Nephron progenitor cell (in vitro differentiated cells): ENCODE measurements around the gene LCN1.

Experiments
- DNase-seq: peaks from one replicate; pipeline ENCODE4 v3.0.0; 2021
- H3K27ac Mint-ChIP-seq: 2 replicates; pipeline ENCODE4 v1.8.0; 2021; ENCODE audit warnings: mild to moderate bottlenecking, moderate library complexity, mixed read lengths
- H3K27me3 Mint-ChIP-seq: 2 replicates; pipeline ENCODE4 v1.8.0; 2021; ENCODE audit warnings: mild to moderate bottlenecking, low read depth, mixed read lengths; ENCODE audit not compliant: poor library complexity
- H3K36me3 Mint-ChIP-seq: 2 replicates; pipeline ENCODE4 v1.8.0; 2021; ENCODE audit warnings: low read depth, mixed read lengths
- H3K4me1 Mint-ChIP-seq: 2 replicates; pipeline ENCODE4 v1.8.0; 2021; ENCODE audit warnings: mixed read lengths
- H3K4me3 Mint-ChIP-seq: 2 replicates; pipeline ENCODE4 v1.8.0; 2021; ENCODE audit warnings: mild to moderate bottlenecking, moderate library complexity, mixed read lengths
- H3K9me3 Mint-ChIP-seq: 2 replicates; pipeline ENCODE4 v1.8.0; 2021; ENCODE audit warnings: mild to moderate bottlenecking, moderate library complexity, mixed read lengths
- TF ChIP-seq, protein P1 (sequence below): fragments of 200-600 bp; sonication (generic); IDR thresholded peaks from 2 replicates; pipeline ENCODE4 v1.5.0; 2021; ENCODE audit warnings: antibody characterized with exemption

LCN1 gene

DNA sequence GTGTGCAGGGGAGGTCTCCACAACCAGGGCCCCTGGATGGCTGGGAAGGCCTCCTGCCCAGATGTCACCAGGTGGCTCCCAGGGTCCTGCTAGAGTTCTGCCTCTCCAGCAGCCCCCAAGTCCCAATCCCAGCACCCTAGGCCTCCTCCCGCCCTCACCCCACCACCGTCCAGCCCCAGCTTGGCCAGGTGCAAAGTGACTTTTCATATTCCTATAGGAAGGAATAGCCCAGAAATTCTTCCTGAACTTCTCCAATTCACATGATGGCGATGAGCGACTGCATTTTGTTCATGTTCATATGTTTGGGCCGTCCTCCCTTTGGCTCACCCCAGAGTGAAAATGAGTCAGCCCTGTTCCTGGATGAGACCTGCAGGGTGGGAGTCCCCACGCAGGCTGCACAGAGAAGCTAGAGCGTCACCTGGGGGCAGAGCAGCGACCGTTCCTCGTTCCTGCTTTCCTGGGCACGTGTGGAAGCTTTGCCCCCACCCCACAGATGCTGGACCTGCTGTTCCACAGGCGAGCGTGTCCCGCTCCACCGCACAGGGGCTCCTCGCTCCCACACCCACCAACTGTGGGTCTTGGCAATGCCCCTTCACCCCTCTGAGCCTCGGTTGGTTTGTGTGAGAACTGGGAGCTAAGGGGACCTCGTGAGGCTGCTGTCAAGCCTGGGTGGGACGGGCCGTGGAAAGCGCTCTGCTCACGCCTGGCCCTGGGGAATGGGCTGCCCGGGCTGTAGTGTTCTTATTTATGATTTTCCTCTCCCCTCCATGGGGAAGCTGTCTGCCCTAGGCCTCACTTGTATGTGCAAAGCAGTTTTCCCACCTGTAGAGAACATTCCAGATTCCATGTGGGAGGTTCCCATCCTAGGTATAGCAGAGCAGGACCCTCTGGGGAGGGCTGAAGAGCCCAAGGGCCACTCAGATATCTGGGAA is 13.9 kb upstream of the LCN1 start:
- H3K27ac Mint-ChIP-seq = no peak overlapping the region
- H3K36me3 Mint-ChIP-seq = peaks cover 32% of the 10 kb centered on the region
- H3K9me3 Mint-ChIP-seq = peaks cover 29% of the 10 kb centered on the region
- no peak for DNase-seq
- peaks cover 3% of the 10 kb centered on the region for H3K27me3 Mint-ChIP-seq
- H3K4me1 Mint-ChIP-seq = peaks cover 45% of the 10 kb centered on the region
- H3K4me3 Mint-ChIP-seq = no peak overlapping the region
- TF ChIP-seq, protein P1, sequence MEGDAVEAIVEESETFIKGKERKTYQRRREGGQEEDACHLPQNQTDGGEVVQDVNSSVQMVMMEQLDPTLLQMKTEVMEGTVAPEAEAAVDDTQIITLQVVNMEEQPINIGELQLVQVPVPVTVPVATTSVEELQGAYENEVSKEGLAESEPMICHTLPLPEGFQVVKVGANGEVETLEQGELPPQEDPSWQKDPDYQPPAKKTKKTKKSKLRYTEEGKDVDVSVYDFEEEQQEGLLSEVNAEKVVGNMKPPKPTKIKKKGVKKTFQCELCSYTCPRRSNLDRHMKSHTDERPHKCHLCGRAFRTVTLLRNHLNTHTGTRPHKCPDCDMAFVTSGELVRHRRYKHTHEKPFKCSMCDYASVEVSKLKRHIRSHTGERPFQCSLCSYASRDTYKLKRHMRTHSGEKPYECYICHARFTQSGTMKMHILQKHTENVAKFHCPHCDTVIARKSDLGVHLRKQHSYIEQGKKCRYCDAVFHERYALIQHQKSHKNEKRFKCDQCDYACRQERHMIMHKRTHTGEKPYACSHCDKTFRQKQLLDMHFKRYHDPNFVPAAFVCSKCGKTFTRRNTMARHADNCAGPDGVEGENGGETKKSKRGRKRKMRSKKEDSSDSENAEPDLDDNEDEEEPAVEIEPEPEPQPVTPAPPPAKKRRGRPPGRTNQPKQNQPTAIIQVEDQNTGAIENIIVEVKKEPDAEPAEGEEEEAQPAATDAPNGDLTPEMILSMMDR = no peak

DNA sequence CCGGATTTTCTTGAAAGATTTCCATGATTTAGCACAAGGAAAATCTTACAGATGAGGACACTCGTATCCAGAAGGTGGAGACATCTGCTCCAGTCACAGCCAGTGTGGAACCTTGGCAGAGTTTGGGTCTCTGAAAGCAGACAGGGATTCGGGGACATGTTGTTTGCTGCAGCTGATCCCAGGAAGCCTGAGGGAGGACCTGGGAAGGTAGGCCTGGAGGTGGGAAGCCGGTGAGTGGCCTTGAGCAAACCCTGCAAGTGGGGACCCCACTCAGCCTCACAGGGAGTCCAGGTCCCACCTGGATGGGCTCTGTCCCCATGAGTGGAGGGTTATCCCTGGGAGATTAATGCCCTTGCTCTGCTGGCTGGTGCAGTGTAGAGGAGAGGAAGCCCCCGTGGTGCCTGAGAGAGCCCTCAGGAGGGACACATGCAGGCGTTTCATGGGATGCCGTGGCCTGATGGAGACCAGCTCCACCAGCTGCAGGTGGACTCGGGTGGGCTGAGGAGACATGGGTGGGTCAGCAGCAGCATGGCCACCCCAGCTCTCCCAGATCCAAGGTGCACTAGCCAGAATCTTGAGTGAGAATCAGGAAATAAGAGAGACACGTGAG is 12.9 kb upstream of the LCN1 start:
- TF ChIP-seq, protein P1 = no peak
- H3K4me1 Mint-ChIP-seq = peaks cover 44% of the 10 kb centered on the region
- no peak overlapping the region for H3K27ac Mint-ChIP-seq
- H3K36me3 Mint-ChIP-seq = peaks cover 23% of the 10 kb centered on the region
- no peak overlapping the region for H3K4me3 Mint-ChIP-seq
- peaks cover 29% of the 10 kb centered on the region for H3K9me3 Mint-ChIP-seq
- no peak for DNase-seq
- H3K27me3 Mint-ChIP-seq = peaks cover 7% of the 10 kb centered on the region

DNA sequence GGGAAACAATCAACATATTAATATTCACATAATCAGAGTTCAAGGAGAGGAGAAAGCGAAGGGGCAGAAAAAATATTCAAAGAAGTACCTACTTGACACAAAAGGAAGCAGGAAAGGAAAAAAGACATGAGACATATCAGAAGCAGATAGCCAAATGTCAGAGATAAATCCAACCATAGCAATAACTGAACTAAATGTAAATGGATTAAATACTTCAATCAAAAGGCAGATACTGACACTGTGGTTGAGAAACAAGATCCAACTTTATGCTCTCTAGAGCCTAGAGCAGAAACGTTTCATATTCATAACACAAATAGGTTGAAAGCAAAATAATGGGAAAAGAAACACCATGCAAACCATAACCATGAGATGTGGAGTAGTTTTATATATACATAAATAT is 11.8 kb upstream of the LCN1 start:
- H3K9me3 Mint-ChIP-seq = peaks cover 29% of the 10 kb centered on the region
- no peak overlapping the region for H3K4me3 Mint-ChIP-seq
- H3K36me3 Mint-ChIP-seq = peaks cover 15% of the 10 kb centered on the region
- no peak overlapping the region for H3K27ac Mint-ChIP-seq
- TF ChIP-seq, protein P1 = no peak
- H3K27me3 Mint-ChIP-seq = peaks cover 10% of the 10 kb centered on the region
- H3K4me1 Mint-ChIP-seq = peaks cover 41% of the 10 kb centered on the region
- no peak for DNase-seq

DNA sequence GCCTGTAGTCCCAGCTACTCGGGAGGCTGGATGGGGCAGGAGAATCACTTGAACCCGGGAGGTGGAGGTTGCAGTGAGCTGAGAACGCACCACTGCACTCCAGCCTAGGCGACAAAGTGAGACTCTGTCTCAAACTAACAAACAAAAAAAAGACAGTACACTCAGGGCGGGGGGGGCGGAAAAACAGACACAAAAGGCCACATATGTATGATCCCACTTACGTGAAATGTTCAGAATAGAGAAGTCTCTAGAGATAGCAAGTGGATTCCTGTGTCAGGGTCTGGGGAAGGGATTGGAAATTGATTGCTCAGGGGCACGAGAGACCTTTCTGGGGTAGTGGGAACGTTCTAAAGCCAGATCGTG is 9.0 kb upstream of the LCN1 start:
- Mint-ChIP-seq H3K27ac (no peak overlapping the region), H3K4me3 (no peak overlapping the region), H3K36me3 (peaks cover 15% of the 10 kb centered on the region), H3K27me3 (peaks cover 14% of the 10 kb centered on the region), H3K4me1 (peaks cover 34% of the 10 kb centered on the region), H3K9me3 (peaks cover 29% of the 10 kb centered on the region)
- TF ChIP-seq, protein P1 = no peak
- DNase-seq = no peak

DNA sequence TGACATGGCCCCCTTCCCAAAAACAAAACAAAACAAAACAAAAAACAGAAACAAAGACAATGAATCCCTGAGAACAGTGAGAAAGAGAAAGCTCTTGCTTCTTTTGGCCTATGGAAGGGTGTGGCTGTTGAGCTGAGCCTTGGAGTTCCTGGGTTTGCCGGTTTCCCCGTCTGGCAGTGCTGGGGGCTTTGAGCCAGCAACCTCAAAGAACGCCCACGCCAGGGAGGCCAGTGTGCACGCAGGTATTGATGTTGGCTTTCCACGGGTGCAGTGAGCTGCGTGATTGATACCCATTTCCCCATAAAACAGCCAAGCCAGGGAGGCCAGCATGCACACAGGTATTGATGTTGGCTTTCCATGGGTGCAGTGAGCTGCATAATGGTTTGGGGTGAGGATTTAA is 8.3 kb upstream of the LCN1 start:
- peaks cover 37% of the 10 kb centered on the region for H3K4me1 Mint-ChIP-seq
- H3K4me3 Mint-ChIP-seq = no peak overlapping the region
- TF ChIP-seq, protein P1 = no peak
- peaks cover 14% of the 10 kb centered on the region for H3K36me3 Mint-ChIP-seq
- peaks cover 27% of the 10 kb centered on the region for H3K9me3 Mint-ChIP-seq
- no peak for DNase-seq
- H3K27ac Mint-ChIP-seq = peak overlapping the region; percentile 77
- peaks cover 14% of the 10 kb centered on the region for H3K27me3 Mint-ChIP-seq
